GM20431 (cell line): ENCODE data around the gene ABCD4.

Experiments used
- in situ Hi-C: fragments of 300-500 bp; cut with MseI, MboI; formaldehyde crosslinking; loops from one replicate; pipeline ENCODE4 v1.15.0; 2020; ENCODE audit warnings: low sequenced_read_pairs; ENCODE audit not compliant: unreplicated experiment

The ABCD4 gene

DNA sequence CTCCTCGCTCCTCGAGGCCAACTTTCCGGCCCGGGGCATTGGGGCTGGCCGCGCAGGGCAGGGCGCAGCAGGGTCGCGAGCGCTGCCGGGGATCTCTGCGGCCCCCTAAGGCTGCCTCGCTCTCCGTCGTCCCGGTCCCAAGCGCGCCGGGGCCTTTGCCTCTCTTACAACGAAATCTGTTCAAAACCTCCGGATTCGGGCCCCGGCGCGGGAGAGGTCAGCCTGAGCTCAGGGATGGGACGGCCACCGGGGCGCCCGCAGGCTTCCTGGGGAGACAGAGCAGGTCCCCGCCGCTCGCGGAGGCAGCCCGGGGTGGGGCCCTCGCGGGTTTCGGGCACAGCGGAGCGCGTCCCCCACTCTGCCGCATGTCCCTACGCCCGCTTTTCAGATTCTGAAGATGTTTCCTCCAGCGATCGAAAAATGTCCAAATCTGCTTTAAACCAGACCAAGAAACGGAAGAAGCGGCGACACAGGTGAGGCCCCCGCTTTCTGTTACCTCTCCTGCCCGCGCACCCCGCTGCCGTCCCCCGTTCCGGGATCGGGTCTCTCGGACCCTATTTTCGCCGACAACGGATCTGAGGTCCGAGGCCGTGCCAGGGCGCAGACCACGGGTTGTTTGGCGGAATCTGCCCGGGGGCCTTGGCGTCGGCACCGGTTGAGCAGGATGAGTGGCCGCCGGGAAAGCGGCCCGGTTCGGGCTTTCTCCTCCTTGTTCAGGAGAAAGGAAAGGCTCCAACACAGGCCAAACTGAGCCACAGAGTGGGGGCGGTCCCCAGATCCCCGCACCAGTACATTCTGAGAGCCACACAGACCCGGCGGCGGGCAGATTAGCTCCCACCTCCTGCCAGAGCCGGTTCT lies 61.7 kb downstream of the ABCD4 start:
- in situ Hi-C loops = no loop called here

DNA sequence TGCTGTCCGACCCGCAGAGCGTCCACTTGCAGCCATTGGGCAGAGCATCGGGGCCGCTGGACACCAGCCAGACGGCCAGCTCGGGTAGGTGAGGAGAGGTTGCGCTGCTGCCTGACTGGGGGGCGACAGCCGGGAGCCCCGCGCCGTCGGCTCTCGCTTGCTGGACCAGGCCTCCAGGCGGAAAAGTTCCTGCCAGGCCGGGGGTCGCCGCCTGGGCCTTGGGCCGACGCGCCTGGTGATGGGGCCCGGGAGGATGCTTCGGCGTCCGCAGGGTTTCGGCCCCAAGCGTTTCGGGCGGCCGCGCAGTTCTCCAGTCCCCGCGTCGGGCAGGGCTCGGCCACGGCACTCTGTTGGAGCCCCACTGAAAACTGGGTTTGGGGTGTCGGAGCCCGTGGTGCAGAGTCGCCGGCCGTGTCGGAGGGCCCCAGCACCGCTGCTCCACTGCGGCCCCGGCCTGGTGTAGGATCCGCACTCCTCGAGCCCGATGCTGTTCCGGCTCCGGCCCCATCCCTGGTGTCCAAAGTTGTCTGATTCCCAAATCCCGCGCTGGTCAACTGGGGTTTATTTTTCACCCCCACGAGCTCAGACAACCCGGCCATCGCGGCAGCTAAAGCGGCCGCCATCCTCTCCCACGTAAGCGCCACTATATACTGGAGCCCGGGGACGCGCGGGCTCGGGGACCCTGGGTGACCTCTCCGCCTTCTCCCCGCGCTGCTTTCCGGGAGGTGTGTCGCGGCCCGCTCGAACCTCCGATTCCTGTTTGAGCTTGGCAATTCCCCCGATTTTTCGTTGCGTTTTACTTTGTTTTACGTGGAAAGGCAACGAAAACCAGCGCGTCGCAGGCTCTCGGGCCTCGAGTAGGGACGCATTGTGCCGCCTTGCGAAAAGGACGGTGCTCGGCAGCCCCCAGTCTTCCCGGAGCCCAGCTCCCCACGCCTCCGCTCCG lies 62.6 kb downstream of the ABCD4 start:
- in situ Hi-C loops = no loop called here

DNA sequence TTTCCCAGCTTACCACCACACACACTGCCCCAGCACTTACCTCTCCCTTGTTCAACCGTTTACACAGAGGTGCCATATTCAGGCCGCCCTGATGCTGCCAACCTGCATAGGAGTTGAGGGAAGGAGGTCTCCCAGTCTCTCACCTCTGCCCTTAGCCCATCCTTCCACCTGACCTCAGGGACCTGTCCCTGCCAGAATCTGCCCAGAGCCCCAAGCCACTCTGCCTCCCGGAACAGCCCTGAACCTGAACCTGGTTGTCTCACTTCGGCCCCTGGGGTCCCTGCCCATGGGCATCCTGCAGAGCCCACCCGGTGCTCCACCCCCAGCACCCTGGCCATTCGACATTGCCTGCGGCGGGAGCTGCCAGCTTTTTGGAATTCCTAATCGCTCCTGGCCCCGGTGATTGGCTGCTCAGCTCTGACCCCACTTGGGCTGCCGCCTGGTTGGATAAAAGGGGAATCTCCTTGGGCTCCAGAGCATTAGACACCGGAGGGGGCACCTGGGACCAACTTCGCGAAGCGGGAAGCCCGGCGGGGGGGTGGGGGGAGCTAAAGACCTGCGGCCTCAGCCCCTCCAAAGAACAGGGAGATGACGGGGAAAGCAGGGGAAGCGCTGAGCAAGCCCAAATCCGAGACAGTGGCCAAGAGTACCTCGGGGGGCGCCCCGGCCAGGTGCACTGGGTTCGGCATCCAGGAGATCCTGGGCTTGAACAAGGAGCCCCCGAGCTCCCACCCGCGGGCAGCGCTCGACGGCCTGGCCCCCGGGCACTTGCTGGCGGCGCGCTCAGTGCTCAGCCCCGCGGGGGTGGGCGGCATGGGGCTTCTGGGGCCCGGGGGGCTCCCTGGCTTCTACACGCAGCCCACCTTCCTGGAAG lies 63.5 kb downstream of the ABCD4 start, which contains the start of gene VSX2:
Gene VSX2 (plus strand): TSS at position 476 of the 874 bp plus-strand sequence. CDS start 113 bp downstream, at position 589.
- in situ Hi-C loops = no loop called here

DNA sequence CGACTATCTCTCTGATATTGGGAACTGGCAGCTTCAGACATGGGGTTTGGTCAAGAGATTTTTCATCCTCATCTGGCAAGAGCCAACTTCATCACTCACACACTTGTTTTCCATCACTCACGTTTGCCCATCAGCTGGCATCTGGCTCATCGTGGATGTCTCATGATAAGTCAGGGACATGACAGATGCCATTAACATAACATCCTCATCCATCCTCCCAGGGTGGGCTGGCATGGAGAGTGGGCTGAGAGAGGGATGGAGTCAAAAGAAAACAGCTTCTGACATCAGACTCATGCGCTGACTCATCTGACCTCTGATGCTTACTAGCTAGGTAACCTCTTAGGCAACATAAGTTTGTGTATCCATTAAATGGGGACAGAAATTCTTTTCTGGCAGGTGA lies 65.3 kb downstream of the ABCD4 start:
- in situ Hi-C loops = no loop called here
